SK-N-SH (cell line): ENCODE data around the gene SURF1. TPM values are rescaled to one million over a fixed set of nuclear protein-coding genes. Genes with fewer than 3 reads are reported as not detected.

Source experiments
- CTCF ChIA-PET: fragments of 300-600, 350-600 bp; formaldehyde crosslinking; extraction: SDS; loops from one replicate; lab custom pipeline; 2021; lab: Yijun Ruan, JAX
- POLR2A ChIA-PET: fragments of 350-600 bp; sonication (Branson Sonifier 250); formaldehyde crosslinking; extraction: SDS; loops from one replicate; lab custom pipeline; 2020; ENCODE audit warnings: antibody characterized with exemption, inconsistent platforms; lab: Yijun Ruan, JAX
- DNase-seq: peaks from one replicate; pipeline ENCODE4 v3.0.0; 2012
- H2AFZ ChIP-seq: fragments of 200-600 bp; sonication (generic); 2 replicates; pipeline ENCODE4 v1.8.1; 2016; ENCODE audit warnings: antibody characterized with exemption, mild to moderate bottlenecking, low read depth
- H3F3A ChIP-seq: fragments of 200-600 bp; sonication (generic); replicated peaks from 2 replicates; pipeline ENCODE3; 2016; ENCODE audit warnings: antibody characterized with exemption, mild to moderate bottlenecking; ENCODE audit not compliant: insufficient read depth
- H3K27ac ChIP-seq, 2 experiments: fragments of 200-500 bp in 1 of 2; fragments of 200-600 bp in 1 of 2; sonication (Bioruptor generic) in 1 of 2; sonication (generic), shearing (Covaris generic) in 1 of 2; 2 replicates each; pipeline versions ENCODE4 v1.5.1 to v1.6.1; 2014 to 2016; ENCODE audit warnings: low read depth in 2 of 2, inconsistent platforms in 1 of 2, low read length in 1 of 2, mild to moderate bottlenecking in 1 of 2, mixed read lengths in 1 of 2
- H3K27me3 ChIP-seq: fragments of 200-600 bp; sonication (generic), shearing (Covaris generic); 2 replicates; pipeline ENCODE4 v1.6.1; 2016; ENCODE audit warnings: mixed run types; ENCODE audit not compliant: insufficient read depth
- H3K36me3 ChIP-seq, 2 experiments: fragments of 200-500 bp in 1 of 2; fragments of 200-600 bp in 1 of 2; sonication (Bioruptor generic) in 1 of 2; sonication (generic) in 1 of 2; replicated peaks in 1 of 2; 2 replicates each; pipeline versions ENCODE3 to v1.5.1; 2014 to 2016; ENCODE audit warnings: low read length in 1 of 2, mild to moderate bottlenecking in 1 of 2; ENCODE audit not compliant: insufficient read depth in 2 of 2, control insufficient read depth in 1 of 2
- H3K4me1 ChIP-seq, 2 experiments: fragments of 200-500 bp in 1 of 2; fragments of 200-600 bp in 1 of 2; sonication (Bioruptor generic) in 1 of 2; sonication (generic), shearing (Covaris generic) in 1 of 2; 2 replicates each; pipeline versions ENCODE4 v1.5.1 to v1.6.1; 2014 to 2016; ENCODE audit warnings: low read depth in 1 of 2, low read length in 1 of 2, mixed run types in 1 of 2; ENCODE audit not compliant: insufficient read depth in 2 of 2, control insufficient read depth in 1 of 2
- H3K4me2 ChIP-seq: fragments of 200-600 bp; sonication (generic), shearing (Covaris generic); 2 replicates; pipeline ENCODE4 v1.6.1; 2017; ENCODE audit warnings: mixed run types
- H3K4me3 ChIP-seq, 2 experiments: fragments of 200-500 bp in 1 of 2; fragments of 200-600 bp in 1 of 2; sonication (Bioruptor generic) in 1 of 2; sonication (generic), shearing (Covaris generic) in 1 of 2; 2 replicates each; pipeline versions ENCODE4 v1.5.1 to v1.8.1; 2014 to 2016; ENCODE audit warnings: low read depth in 2 of 2, inconsistent platforms in 1 of 2, low read length in 1 of 2, mild to moderate bottlenecking in 1 of 2, mixed read lengths in 1 of 2, moderate library complexity in 1 of 2
- H3K79me2 ChIP-seq: fragments of 200-600 bp; sonication (generic); 2 replicates; pipeline ENCODE4 v1.8.1; 2017; ENCODE audit warnings: mild to moderate bottlenecking; ENCODE audit not compliant: insufficient read depth
- H3K9ac ChIP-seq: fragments of 200-600 bp; sonication (generic); 2 replicates; pipeline ENCODE4 v1.6.1; 2017; ENCODE audit warnings: mixed run types
- H3K9me2 ChIP-seq: fragments of 200-600 bp; sonication (generic); 2 replicates; pipeline ENCODE4 v1.6.1; 2017; ENCODE audit warnings: mixed run types
- H3K9me3 ChIP-seq: fragments of 200-600 bp; sonication (generic); 2 replicates; pipeline ENCODE4 v1.6.1; 2017; ENCODE audit warnings: mixed run types, mild to moderate bottlenecking, moderate library complexity
- H4K20me1 ChIP-seq: fragments of 200-600 bp; sonication (generic); 2 replicates; pipeline ENCODE4 v1.6.1; 2017; ENCODE audit warnings: mild to moderate bottlenecking, mixed run types; ENCODE audit not compliant: insufficient read depth
- ELF1 ChIP-seq: IDR thresholded peaks from 2 replicates; pipeline ENCODE4 v1.4.0; 2012
- EP300 ChIP-seq, 2 experiments: IDR thresholded peaks; 2 replicates each; pipeline versions ENCODE4 v1.4.0 to v1.6.1; 2012; ENCODE audit warnings: borderline replicate concordance in 1 of 2, low read depth in 1 of 2, low read length in 1 of 2
- FOSL2 ChIP-seq: IDR thresholded peaks from 2 replicates; pipeline ENCODE4 v1.4.0; 2012; ENCODE audit warnings: low read depth, mild to moderate bottlenecking, moderate library complexity, borderline replicate concordance
- FOXJ3 ChIP-seq: sonication (generic); formaldehyde crosslinking; IDR thresholded peaks from 2 replicates; pipeline ENCODE4 v1.5.1; 2020; ENCODE audit warnings: mild to moderate bottlenecking, missing genetic modification reagents
- RFX5 ChIP-seq: IDR thresholded peaks from 2 replicates; pipeline ENCODE4 v1.6.1; 2012; ENCODE audit warnings: mild to moderate bottlenecking, improper control_type of control experiment, low read length
- RXRA ChIP-seq: IDR thresholded peaks from 2 replicates; pipeline ENCODE4 v1.4.0; 2012; ENCODE audit warnings: low read depth, mild to moderate bottlenecking, borderline replicate concordance
- SIN3A ChIP-seq: IDR thresholded peaks from 2 replicates; pipeline ENCODE4 v1.6.1; 2012; ENCODE audit warnings: low read depth, mild to moderate bottlenecking, low read length, moderate library complexity, borderline replicate concordance
- TCF12 ChIP-seq: IDR thresholded peaks from 2 replicates; pipeline ENCODE4 v1.4.0; 2012
- TEAD4 ChIP-seq: IDR thresholded peaks from 2 replicates; pipeline ENCODE4 v1.4.0; 2012; ENCODE audit warnings: mild to moderate bottlenecking, borderline replicate concordance; ENCODE audit not compliant: insufficient read depth
- YY1 ChIP-seq: IDR thresholded peaks from 2 replicates; pipeline ENCODE4 v1.4.0; 2012; ENCODE audit warnings: low read depth, mild to moderate bottlenecking
- WGBS: methylation state at CpG from one replicate; pipeline ENCODE4 v1.1.6; 2017; ENCODE audit warnings: low lambda C conversion rate; 5-methylcytosine and 5-hydroxymethylcytosine counted together
- polyA plus RNA-seq, 3 experiments: library from polyadenylated mRNA; depleted of rRNA; stranded (reverse); fragments of >200 nt; gene quantifications; 2 replicates each; pipeline ENCODE4 v1.2.3, GENCODE V29; 2012
- TF ChIP-seq, protein P1 (sequence below): IDR thresholded peaks from 2 replicates; pipeline ENCODE4 v1.6.1; 2012; ENCODE audit warnings: mild to moderate bottlenecking, low read depth, low read length, moderate library complexity
- TF ChIP-seq, protein P2 (sequence below): fragments of 200-600 bp; sonication (generic); IDR thresholded peaks from 2 replicates; pipeline ENCODE4 v1.6.1; 2017; ENCODE audit warnings: antibody characterized with exemption, mild to moderate bottlenecking, moderate library complexity
- TF ChIP-seq, protein P3 (sequence below): fragments of 150-350 bp; IDR thresholded peaks from 2 replicates; pipeline ENCODE4 v1.6.1; 2016; ENCODE audit warnings: mild to moderate bottlenecking, low read depth, low read length
- TF ChIP-seq, protein P4 (sequence below): IDR thresholded peaks from 2 replicates; pipeline ENCODE4; 2012
- TF ChIP-seq, protein P5 (sequence below): IDR thresholded peaks from 2 replicates; pipeline ENCODE4 v1.4.0; 2012; ENCODE audit warnings: low read depth, borderline replicate concordance

The SURF1 gene
- polyA plus RNA-seq, 1 of the 3 experiments (the other 2 are of a cell fraction), result 103 TPM

DNA sequence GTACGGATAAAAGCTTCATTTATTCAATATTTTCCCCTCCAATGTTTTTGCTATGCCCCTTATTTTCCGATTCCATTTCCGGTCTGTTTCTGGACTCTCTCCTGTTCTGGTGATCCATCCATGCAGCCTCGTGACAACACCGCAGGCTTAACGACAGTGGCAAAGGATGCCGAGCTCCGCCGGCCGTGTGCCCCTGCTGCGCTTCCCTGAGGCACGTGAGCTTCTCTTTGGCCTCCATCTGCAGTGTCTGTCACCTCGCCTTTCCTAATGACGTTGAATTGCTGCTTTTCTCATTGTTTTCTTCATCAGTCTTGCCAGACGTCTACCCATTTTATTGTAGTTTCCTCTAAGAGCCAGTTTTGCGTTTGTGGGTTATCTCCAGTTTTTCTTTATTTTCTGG, 49.0 kb downstream of the SURF1 start:
- H2AFZ ChIP-seq, result no peak overlapping the region
- H3F3A ChIP-seq, result no peaks in the 10 kb centered on the region
- no peaks in the 10 kb centered on the region for H3K36me3 ChIP-seq
- no peak overlapping the region for H3K4me2 ChIP-seq
- no peaks in the 10 kb centered on the region for H3K4me1 ChIP-seq
- no peaks in the 10 kb centered on the region for H3K9me3 ChIP-seq
- no peaks in the 10 kb centered on the region for H3K79me2 ChIP-seq
- H3K27me3 ChIP-seq, result peaks cover 10% of the 10 kb centered on the region; the same call in 1 of the 2 replicates
- no peak overlapping the region for H3K9ac ChIP-seq
- H3K4me3 ChIP-seq, result no peak overlapping the region
- H4K20me1 ChIP-seq, result no peaks in the 10 kb centered on the region
- TF ChIP-seq RXRA (no peak), FOXJ3 (CRISPR knock-in tag) (no peak), RFX5 (no peak), YY1 (no peak), TEAD4 (no peak), FOSL2 (no peak), EP300 (IDR thresholded peaks at IDR 0.05; ENCODE audit: borderline replicate concordance in 1 of 2, low read depth in 1 of 2, low read length in 1 of 2) (no peak), ELF1 (no peak), TCF12 (no peak), SIN3A (no peak)
- TF ChIP-seq, protein P1, sequence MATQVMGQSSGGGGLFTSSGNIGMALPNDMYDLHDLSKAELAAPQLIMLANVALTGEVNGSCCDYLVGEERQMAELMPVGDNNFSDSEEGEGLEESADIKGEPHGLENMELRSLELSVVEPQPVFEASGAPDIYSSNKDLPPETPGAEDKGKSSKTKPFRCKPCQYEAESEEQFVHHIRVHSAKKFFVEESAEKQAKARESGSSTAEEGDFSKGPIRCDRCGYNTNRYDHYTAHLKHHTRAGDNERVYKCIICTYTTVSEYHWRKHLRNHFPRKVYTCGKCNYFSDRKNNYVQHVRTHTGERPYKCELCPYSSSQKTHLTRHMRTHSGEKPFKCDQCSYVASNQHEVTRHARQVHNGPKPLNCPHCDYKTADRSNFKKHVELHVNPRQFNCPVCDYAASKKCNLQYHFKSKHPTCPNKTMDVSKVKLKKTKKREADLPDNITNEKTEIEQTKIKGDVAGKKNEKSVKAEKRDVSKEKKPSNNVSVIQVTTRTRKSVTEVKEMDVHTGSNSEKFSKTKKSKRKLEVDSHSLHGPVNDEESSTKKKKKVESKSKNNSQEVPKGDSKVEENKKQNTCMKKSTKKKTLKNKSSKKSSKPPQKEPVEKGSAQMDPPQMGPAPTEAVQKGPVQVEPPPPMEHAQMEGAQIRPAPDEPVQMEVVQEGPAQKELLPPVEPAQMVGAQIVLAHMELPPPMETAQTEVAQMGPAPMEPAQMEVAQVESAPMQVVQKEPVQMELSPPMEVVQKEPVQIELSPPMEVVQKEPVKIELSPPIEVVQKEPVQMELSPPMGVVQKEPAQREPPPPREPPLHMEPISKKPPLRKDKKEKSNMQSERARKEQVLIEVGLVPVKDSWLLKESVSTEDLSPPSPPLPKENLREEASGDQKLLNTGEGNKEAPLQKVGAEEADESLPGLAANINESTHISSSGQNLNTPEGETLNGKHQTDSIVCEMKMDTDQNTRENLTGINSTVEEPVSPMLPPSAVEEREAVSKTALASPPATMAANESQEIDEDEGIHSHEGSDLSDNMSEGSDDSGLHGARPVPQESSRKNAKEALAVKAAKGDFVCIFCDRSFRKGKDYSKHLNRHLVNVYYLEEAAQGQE, result no peak
- TF ChIP-seq, protein P2, sequence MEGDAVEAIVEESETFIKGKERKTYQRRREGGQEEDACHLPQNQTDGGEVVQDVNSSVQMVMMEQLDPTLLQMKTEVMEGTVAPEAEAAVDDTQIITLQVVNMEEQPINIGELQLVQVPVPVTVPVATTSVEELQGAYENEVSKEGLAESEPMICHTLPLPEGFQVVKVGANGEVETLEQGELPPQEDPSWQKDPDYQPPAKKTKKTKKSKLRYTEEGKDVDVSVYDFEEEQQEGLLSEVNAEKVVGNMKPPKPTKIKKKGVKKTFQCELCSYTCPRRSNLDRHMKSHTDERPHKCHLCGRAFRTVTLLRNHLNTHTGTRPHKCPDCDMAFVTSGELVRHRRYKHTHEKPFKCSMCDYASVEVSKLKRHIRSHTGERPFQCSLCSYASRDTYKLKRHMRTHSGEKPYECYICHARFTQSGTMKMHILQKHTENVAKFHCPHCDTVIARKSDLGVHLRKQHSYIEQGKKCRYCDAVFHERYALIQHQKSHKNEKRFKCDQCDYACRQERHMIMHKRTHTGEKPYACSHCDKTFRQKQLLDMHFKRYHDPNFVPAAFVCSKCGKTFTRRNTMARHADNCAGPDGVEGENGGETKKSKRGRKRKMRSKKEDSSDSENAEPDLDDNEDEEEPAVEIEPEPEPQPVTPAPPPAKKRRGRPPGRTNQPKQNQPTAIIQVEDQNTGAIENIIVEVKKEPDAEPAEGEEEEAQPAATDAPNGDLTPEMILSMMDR, result no peak
- TF ChIP-seq, protein P3, sequence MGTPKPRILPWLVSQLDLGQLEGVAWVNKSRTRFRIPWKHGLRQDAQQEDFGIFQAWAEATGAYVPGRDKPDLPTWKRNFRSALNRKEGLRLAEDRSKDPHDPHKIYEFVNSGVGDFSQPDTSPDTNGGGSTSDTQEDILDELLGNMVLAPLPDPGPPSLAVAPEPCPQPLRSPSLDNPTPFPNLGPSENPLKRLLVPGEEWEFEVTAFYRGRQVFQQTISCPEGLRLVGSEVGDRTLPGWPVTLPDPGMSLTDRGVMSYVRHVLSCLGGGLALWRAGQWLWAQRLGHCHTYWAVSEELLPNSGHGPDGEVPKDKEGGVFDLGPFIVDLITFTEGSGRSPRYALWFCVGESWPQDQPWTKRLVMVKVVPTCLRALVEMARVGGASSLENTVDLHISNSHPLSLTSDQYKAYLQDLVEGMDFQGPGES, result no peak
- TF ChIP-seq, protein P4, sequence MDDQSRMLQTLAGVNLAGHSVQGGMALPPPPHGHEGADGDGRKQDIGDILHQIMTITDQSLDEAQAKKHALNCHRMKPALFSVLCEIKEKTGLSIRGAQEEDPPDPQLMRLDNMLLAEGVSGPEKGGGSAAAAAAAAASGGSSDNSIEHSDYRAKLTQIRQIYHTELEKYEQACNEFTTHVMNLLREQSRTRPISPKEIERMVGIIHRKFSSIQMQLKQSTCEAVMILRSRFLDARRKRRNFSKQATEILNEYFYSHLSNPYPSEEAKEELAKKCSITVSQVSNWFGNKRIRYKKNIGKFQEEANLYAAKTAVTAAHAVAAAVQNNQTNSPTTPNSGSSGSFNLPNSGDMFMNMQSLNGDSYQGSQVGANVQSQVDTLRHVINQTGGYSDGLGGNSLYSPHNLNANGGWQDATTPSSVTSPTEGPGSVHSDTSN, result no peak
- TF ChIP-seq, protein P5, sequence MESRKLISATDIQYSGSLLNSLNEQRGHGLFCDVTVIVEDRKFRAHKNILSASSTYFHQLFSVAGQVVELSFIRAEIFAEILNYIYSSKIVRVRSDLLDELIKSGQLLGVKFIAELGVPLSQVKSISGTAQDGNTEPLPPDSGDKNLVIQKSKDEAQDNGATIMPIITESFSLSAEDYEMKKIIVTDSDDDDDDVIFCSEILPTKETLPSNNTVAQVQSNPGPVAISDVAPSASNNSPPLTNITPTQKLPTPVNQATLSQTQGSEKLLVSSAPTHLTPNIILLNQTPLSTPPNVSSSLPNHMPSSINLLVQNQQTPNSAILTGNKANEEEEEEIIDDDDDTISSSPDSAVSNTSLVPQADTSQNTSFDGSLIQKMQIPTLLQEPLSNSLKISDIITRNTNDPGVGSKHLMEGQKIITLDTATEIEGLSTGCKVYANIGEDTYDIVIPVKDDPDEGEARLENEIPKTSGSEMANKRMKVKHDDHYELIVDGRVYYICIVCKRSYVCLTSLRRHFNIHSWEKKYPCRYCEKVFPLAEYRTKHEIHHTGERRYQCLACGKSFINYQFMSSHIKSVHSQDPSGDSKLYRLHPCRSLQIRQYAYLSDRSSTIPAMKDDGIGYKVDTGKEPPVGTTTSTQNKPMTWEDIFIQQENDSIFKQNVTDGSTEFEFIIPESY, result no peak
- 52% methylated on average over 16 of the region's 16 CpGs for WGBS
- no peak for DNase-seq
- ChIA-PET CTCF (interaction anchor here (0.9 to 1.5 kb wide), 2 partner anchors 22 to 120 kb away, joined by 3 to 6 read pairs; no protein-coding TSS in a partner anchor), POLR2A (no interaction called here)
- no peak overlapping the region for H3K27ac ChIP-seq
- no peaks in the 10 kb centered on the region for H3K9me2 ChIP-seq
